Fibroblast of the aortic adventitia (primary cell): ENCODE data around the gene ZNF22. TPM values are rescaled to one million over a fixed set of nuclear protein-coding genes. Genes with fewer than 3 reads are reported as not detected.

Source experiments
- DNase-seq: peaks from one replicate; pipeline ENCODE4 v3.0.0-alpha.2; 2010; ENCODE audit warnings: low read depth
- H3K4me3 ChIP-seq: 2 replicates; pipeline ENCODE4 v1.5.1; 2011; ENCODE audit warnings: low read depth, mild to moderate bottlenecking, control low read depth, low read length, moderate library complexity
- total RNA-seq: library from RNA; depleted of rRNA; stranded (reverse); fragments of >200 nt; gene quantifications from 2 replicates; pipeline ENCODE4 v1.2.3, GENCODE V29; 2012; ENCODE audit warnings: low replicate concordance
- TF ChIP-seq, protein P1 (sequence below): IDR thresholded peaks from 2 replicates; pipeline ENCODE4 v1.5.1; 2011; ENCODE audit warnings: mild to moderate bottlenecking, low read length, control low read depth, inconsistent platforms; ENCODE audit not compliant: insufficient read depth

The ZNF22 gene
- total RNA-seq, 1 donor = 16.6 TPM

DNA sequence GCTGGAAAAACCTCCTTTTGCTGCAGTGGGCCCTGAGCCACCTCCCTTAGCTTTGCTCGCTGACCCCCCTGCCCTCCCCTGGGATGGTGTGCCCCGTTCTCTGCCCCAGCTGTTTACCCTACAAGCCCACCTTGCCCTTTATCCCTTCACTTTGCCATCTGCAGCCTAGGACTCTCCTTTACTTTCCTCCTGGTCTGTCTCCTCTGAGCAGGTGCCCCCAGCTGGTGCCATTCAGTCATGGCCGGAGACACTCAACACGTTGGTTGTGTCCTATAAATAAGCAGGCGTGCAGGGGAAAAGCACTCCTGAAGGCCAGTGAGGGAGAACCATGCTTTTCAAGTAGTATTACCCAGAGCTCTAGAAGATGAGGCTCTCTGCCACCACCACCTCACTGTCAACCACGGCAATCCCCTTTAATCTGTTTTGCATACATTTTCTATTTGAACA is 35.0 kb upstream of the ZNF22 start:
- H3K4me3 ChIP-seq = no peak overlapping the region
- no peak for DNase-seq
- TF ChIP-seq, protein P1, sequence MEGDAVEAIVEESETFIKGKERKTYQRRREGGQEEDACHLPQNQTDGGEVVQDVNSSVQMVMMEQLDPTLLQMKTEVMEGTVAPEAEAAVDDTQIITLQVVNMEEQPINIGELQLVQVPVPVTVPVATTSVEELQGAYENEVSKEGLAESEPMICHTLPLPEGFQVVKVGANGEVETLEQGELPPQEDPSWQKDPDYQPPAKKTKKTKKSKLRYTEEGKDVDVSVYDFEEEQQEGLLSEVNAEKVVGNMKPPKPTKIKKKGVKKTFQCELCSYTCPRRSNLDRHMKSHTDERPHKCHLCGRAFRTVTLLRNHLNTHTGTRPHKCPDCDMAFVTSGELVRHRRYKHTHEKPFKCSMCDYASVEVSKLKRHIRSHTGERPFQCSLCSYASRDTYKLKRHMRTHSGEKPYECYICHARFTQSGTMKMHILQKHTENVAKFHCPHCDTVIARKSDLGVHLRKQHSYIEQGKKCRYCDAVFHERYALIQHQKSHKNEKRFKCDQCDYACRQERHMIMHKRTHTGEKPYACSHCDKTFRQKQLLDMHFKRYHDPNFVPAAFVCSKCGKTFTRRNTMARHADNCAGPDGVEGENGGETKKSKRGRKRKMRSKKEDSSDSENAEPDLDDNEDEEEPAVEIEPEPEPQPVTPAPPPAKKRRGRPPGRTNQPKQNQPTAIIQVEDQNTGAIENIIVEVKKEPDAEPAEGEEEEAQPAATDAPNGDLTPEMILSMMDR = no peak

DNA sequence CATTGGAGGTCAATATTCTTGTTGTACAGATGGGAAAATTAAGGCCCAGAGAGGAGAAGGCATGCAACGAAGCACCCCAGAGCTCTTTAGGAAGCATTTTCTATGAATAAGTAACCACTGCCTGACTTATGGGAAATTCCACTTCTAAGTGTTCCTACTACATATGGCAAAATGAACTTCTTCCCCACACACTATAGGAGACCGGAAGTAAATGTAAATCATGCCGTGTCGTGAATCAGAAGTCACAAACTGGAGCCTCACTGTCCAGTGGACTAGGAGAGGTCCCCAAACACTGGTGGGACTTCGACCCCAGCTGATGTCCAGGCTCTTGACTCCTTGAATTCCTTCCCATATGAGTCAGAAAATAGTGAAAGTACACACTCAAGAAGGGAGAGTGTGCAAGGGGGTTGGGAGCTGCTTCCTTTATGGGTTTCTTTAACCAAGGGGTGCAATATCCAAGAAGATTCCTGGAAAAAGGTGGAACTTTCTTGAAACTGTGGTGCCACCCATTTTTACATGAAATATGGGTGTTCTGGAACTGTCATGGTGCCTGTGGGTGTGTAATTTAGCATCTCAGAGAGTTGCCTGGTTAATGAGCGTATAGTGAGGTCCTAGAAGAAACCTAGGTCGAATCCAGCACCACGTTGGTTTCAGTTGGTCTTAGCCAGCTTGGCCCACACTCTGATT is 34.5 kb upstream of the ZNF22 start:
- H3K4me3 ChIP-seq = no peak overlapping the region
- no peak for DNase-seq
- TF ChIP-seq, protein P1 = no peak

DNA sequence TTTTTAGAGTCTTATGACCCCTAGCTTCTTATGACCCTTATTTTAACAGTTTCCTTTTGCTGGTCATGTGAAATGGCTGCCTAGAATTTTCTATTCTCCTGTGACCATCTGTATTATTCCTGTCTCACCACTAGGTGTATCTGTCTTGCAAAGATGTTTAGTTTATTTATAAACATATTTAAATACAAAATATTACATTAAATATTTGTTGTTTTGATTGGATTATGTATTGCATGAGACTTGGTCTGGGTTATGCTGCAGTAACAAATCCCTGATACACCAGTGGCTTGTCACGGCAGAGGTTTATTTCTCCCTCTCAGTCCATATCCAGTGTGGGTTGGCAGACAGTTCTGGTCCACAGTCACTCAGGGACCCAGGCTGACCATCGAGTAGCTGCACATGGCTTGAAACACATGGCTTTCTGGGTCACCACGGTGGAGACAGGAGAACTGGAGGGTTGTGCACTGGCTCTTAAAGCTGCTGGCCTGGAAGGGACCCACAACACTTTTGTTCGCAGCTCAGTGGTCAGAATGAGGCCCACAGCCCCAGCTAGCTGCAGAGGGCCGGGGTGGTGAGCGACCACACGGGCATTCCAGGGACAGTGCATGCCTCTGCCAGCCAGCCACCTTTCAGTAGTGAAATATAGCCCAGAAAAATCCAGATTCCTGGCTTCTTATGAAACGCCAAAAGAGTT is 33.8 kb upstream of the ZNF22 start:
- TF ChIP-seq, protein P1 = peak; percentile 17
- H3K4me3 ChIP-seq = no peak overlapping the region
- no peak for DNase-seq

DNA sequence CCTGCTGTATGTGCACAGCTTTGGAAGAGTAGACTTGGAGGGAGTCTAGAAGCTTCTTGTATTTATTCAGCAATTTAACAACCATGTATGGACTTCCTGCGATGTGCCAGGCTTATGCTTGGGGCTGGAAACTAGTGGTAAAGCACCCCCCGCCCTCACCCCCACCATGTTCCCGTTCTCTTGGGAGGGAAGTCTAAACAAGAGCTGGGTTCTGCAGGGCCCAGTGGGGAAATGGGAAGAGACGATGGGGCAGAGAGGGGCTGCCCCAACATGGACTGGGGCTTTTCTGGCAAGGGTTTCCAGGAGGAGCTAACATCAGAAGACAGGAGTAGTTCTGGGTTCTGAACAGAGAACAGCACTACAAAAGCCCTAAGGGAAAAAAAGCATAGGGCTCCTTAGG is 33.1 kb upstream of the ZNF22 start:
- DNase-seq = no peak

DNA sequence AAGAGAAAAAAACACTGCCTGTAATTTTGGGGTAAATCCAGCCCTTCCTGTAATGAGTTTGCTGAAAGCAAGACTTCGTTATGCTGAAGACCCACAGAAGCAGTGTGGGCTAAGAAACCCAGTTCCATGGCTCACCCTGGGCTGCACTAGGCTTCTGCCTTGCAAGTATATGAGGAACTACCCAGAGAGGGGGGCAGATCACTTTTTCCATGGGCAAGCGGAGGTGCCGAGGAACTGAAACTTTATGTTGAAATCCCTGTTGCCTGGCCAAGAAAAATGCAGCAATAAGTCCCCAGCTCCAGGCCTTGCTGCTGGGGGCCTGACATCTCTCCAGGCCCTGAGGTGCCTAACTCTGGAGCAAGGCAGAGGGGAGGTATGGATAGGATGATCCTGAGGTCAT is 32.6 kb upstream of the ZNF22 start:
- TF ChIP-seq, protein P1 = no peak
- DNase-seq = peak; percentile 70
- no peak overlapping the region for H3K4me3 ChIP-seq

More for the DNA sequence above, 33.1 kb upstream of the ZNF22 start:
- TF ChIP-seq, protein P1 = no peak
- H3K4me3 ChIP-seq = no peak overlapping the region

DNA sequence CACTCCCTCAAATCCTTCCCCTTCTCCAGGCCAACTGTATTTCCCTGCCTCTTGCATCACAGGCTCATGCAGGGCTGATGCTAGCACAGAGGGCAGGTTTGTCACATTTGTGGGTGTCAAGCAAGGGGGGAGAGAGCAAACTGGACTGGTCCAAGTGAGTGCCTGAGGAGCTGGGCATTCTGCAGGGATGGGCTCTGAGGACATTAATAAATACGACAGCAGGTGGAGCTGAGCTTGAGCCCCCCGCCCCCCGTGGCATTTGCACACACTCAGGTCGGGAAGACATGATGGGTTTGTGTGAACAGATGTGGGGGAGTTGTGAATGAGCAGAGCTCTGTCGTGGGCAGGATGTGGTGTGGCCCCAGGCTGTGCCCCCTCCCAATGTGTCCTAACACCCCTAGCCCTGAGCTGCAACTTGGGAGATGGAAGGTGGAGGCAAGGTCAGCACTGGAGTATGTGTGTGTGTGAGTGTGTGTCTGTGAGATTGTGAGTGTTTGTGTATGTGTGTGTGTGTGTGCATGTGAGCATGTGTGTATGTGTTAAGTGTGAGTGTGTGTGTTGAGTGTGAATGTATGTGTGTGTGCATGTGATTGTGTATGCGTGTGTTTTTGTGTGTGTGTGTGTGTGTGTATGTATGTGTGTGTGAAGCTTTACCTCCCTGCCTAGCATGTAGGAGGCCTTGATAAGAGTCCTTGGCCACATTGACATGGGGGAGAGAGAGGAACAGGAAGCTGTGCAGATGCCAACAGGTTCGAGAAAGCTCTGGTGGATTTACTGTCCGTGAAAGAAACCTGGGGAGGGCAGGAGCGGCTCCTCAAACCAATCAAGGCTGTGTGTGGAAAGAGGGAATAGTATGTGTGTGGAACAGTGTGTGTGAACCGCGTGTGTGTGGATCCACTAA is 32.0 kb upstream of the ZNF22 start:
- H3K4me3 ChIP-seq = no peak overlapping the region
- TF ChIP-seq, protein P1 = no peak
- DNase-seq = no peak
